Ishikawa (cell line): Measurements from ENCODE around the gene EFHC1.

Source experiments
- CEBPB ChIP-seq: IDR thresholded peaks from 2 replicates; pipeline ENCODE4 v1.6.1; 2012
- CREB1 ChIP-seq: IDR thresholded peaks from 2 replicates; pipeline ENCODE4 v1.6.1; 2012; ENCODE audit warnings: low read depth
- EGR1 ChIP-seq: IDR thresholded peaks from 2 replicates; pipeline ENCODE4 v1.6.1; 2012
- EP300 ChIP-seq: IDR thresholded peaks from 2 replicates; pipeline ENCODE4 v1.6.1; 2012; ENCODE audit warnings: borderline replicate concordance
- FOXM1 ChIP-seq: IDR thresholded peaks from 2 replicates; pipeline ENCODE4 v1.6.1; 2012; ENCODE audit warnings: low read depth, borderline replicate concordance
- MAX ChIP-seq: IDR thresholded peaks from 2 replicates; pipeline ENCODE4 v1.6.1; 2012
- NFIC ChIP-seq: IDR thresholded peaks from 2 replicates; pipeline ENCODE4 v1.6.1; 2012
- YY1 ChIP-seq: IDR thresholded peaks from 2 replicates; pipeline ENCODE4 v1.6.1; 2012; ENCODE audit warnings: low read depth

GRCh38 chr6:52530351-52530750 lies 110.2 kb downstream of the EFHC1 start:
- no peak for TF ChIP-seq CEBPB
- no peak for TF ChIP-seq CREB1
- TF ChIP-seq EP300 = no peak
- no peak for TF ChIP-seq EGR1
- no peak for TF ChIP-seq FOXM1
- TF ChIP-seq MAX = no peak
- no peak for TF ChIP-seq YY1
- no peak for TF ChIP-seq NFIC
